Activated T-cell treated with anti-CD3 and anti-CD28 coated beads for 24 hours (primary cell): ENCODE data around the gene FUCA1.
"Not testable (repeated sequence)": the region's sequence is repeated elsewhere in the genome, so short reads cannot be mapped to it uniquely, and the experiment has no call there.

ENCODE experiments used
- DNase-seq: peaks from one replicate; pipeline ENCODE4 v3.0.0-alpha.2; 2020; ENCODE audit warnings: low read depth

The FUCA1 gene

GRCh38 chr1:23837908-23838307, 30.2 kb downstream of the FUCA1 start:
- no peak for DNase-seq

- no peak for DNase-seq
Measured at GRCh38 chr1:23836037-23836436, 32.1 kb downstream of the FUCA1 start.

GRCh38 chr1:23834156-23834555, 33.9 kb downstream of the FUCA1 start:
- not testable (repeated sequence) for DNase-seq

- DNase-seq, result no peak
Measured at GRCh38 chr1:23827717-23828116, 40.4 kb downstream of the FUCA1 start.

- not testable (repeated sequence) for DNase-seq
Measured at GRCh38 chr1:23826590-23826989, 41.5 kb downstream of the FUCA1 start.

- no peak for DNase-seq
Measured at GRCh38 chr1:23825762-23826522, 42.1 kb downstream of the FUCA1 start.

- peak; percentile 83 for DNase-seq
Measured at GRCh38 chr1:23825076-23825761, 42.9 kb downstream of the FUCA1 start, which contains the start of gene HMGCL. HMGCL (minus strand) TSS chr1:23825429; CDS start chr1:23825415, 14 bp downstream.

GRCh38 chr1:23824711-23825075, 43.4 kb downstream of the FUCA1 start:
- DNase-seq, result no peak

- no peak for DNase-seq
Measured at GRCh38 chr1:23823767-23824166, 44.3 kb downstream of the FUCA1 start.

- DNase-seq, result no peak
Measured at GRCh38 chr1:23817633-23818032, 50.5 kb downstream of the FUCA1 start.

- DNase-seq, result no peak
Measured at GRCh38 chr1:23816906-23817305, 51.2 kb downstream of the FUCA1 start.

GRCh38 chr1:23816361-23816760, 51.7 kb downstream of the FUCA1 start:
- DNase-seq, result no peak

GRCh38 chr1:23814016-23814415, 54.1 kb downstream of the FUCA1 start:
- DNase-seq, result no peak

GRCh38 chr1:23810818-23811540, 57.1 kb downstream of the FUCA1 start:
- peak; percentile 42 for DNase-seq

GRCh38 chr1:23809751-23810171, 58.3 kb downstream of the FUCA1 start:
- DNase-seq, result peak; percentile 72

GRCh38 chr1:23807453-23807852, 60.6 kb downstream of the FUCA1 start:
- no peak for DNase-seq

GRCh38 chr1:23806280-23806679, 61.8 kb downstream of the FUCA1 start:
- DNase-seq, result no peak

GRCh38 chr1:23805025-23805424, 63.1 kb downstream of the FUCA1 start:
- no peak for DNase-seq

GRCh38 chr1:23804183-23804835, 63.8 kb downstream of the FUCA1 start:
- DNase-seq, result no peak

GRCh38 chr1:23803674-23804073, 64.4 kb downstream of the FUCA1 start:
- DNase-seq, result no peak

- DNase-seq, result not testable (repeated sequence)
Measured at GRCh38 chr1:23802809-23803342, 65.2 kb downstream of the FUCA1 start.

GRCh38 chr1:23801876-23802275, 66.2 kb downstream of the FUCA1 start:
- no peak for DNase-seq
